Stimulated activated CD8-positive, alpha-beta memory T cell treated with anti-CD3 and anti-CD28 coated beads, Interleukin-2, amount 100 ng/mL, for 48 hours (primary cell): Measurements from ENCODE around the gene TRMO.

Source experiments
- DNase-seq, 2 donors: peaks; one replicate each; pipeline ENCODE4 v3.0.0-alpha.2; 2020; ENCODE audit warnings: low read depth in 2 of 2

Gene TRMO

DNA sequence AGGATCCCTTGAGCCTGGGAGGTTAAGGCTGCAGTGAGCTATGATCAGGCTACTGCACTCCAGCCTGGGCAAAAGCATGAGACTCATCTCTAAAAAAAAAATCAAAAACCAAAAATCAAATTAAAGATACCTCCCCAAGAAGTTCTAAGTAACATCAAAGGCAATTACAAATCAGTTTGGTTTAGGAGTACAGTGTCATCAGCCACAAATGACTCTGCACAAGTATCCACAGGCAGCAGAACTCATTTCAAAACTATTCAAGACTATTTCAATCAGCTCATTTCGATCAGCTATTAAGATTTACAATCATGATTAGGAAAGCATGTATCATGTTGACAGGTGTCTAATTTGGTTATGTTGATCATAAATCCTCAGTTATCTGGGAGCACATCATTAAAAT lies 19.1 kb downstream of the TRMO start:
- DNase-seq = no peak

DNA sequence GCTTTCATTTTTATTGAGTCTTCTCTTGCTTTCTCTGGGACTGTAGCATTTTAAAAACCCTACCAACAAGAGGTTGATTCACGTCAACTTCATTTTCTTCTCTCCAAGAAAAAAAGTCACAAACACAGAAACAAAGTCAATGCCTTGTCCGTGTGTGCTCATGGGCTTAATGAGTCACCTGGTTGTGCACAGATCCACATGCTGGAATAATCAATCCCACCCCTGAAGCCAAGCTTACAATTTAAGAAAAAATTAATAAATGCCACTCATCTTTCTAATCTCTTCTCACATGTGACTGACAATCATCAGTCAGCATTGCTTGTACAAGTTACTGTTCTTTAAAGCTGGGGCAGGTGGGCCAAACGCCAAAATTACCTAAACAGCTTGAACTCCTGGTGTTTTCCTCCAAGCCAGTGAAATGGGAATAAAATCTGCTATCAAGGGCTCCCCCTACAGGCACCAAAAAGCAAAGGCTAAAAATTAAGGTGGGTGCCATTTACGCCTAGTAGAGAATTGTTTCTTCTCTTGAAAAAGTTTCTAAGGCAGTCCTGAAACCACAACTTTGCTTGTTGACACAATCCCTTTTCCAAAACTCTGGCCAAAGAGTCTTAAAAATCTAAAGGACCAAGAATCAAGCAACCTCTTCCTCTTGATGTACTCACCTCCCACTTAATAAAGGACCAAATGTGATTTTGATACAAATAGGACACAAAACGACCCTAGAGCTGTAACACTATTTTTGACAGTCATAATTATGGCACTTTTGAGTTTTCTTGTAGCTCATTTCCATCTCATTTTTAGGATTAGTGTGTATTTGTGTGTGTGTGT lies 21.3 kb downstream of the TRMO start:
- DNase-seq = no peak

DNA sequence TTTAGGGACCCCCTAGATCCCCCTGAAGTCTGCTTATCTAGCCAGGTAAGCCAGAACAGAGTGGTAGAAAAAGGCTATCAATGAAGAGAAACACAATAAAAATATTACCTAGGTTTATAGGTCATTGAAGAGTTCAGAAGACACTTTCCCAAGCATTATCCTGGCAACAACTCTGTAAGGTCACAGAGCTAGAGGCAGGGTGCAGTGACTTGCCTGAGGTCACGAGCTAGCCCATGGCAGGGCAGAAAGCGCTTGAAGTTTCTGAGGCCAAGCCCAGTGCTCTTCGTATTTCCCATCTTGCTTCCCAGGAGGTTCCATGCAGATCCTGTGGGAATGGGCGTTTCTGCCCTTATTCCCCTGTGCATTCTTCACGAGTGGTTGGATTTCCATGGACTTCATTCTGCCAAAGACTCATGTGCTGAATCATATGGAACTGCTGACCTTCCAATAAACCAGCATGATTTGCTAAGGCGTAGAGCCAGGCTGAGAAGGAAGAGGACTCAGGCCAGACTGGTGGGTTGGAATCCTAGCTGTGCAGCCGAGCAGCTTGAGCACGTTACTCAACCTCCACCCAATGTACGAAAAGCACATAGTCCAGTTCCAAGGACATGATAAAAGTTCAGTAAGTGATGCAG lies 22.1 kb downstream of the TRMO start:
- DNase-seq = no peak

DNA sequence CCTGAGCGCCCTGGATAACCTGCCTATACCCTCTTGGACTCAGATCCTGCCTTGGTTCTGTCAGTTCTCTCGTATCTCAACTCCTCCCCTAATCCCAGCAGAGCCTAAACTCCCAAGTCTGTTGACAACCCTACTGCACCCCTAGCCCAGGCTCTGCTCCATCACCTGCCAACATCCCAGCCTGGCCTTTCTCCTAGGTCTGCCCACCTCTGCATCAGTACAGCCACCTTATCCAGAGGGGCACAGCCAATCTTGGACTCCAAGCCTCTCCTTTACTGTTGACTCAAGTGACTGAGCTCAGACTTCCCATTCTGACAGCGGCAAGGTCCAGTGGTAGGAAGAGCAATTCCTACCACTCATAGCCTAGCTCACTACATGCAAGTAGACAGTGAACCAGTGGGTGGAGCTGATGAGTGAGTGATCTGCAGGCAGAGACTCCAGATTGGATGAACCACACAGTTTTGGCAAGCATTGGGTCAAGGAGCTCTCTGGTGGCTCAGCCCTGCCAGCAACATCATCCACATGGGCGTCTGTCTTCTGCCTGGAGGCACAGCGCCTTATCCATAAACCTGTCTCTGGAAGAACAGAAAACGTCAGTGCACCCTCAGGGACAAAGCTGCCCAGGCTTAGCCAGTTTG lies 26.5 kb downstream of the TRMO start:
- DNase-seq = no peak

DNA sequence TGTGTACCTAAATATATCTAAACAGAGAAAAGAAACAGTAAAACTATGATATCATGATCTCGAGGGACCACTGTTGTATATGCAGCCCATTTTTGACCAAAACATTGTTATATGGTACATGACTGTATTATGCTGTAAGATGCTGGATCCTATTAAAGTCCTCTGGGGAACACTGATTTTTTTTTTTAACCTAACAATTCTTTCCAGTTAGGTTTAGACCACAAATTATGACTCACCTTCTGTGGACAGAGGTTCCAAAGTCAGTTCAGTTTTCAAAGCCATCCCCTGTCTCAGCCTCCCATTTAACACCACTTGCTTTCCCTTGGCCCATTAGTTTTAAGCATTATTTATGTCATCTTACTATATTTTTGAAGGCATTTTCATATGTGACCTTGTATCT lies 27.1 kb downstream of the TRMO start:
- DNase-seq = no peak

DNA sequence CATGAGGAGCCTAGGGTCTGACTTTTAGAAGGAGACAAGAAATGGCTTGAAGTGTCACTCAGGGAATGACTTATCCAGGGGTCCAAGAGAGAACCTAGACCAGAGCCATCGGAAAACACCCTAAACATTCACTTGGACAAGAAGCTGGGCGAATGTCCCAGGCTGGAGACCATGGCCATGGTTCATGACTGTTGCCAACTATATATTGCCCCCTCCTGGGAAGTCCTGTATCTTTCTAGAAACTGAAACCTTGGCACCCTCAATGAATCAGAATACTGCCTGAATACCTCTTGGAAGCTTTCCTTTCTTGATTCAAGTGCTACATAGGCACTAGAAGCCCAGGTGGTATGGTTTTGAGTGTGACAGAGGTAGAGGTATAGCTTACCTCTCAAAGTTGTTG lies 29.9 kb downstream of the TRMO start:
- DNase-seq = no peak

DNA sequence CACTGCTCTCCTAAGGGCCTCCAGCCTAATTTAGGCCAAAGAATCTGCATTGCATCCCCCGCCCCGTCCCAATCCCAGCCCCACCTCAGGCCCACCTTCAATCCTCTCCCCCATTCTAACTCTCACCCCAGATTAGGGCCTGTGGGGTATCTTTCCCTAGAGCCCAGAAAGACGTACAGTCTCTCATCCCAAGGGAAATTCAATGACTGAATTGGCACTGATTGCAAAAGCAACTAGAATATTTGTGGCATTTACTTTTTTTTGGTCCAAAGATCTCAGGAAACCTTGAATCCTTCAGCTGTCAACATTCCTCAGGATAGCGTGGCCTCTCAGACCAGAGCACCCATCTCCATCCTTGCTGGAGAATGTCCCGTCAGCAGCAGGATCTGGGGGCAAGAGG lies 30.6 kb downstream of the TRMO start:
- DNase-seq = no peak

DNA sequence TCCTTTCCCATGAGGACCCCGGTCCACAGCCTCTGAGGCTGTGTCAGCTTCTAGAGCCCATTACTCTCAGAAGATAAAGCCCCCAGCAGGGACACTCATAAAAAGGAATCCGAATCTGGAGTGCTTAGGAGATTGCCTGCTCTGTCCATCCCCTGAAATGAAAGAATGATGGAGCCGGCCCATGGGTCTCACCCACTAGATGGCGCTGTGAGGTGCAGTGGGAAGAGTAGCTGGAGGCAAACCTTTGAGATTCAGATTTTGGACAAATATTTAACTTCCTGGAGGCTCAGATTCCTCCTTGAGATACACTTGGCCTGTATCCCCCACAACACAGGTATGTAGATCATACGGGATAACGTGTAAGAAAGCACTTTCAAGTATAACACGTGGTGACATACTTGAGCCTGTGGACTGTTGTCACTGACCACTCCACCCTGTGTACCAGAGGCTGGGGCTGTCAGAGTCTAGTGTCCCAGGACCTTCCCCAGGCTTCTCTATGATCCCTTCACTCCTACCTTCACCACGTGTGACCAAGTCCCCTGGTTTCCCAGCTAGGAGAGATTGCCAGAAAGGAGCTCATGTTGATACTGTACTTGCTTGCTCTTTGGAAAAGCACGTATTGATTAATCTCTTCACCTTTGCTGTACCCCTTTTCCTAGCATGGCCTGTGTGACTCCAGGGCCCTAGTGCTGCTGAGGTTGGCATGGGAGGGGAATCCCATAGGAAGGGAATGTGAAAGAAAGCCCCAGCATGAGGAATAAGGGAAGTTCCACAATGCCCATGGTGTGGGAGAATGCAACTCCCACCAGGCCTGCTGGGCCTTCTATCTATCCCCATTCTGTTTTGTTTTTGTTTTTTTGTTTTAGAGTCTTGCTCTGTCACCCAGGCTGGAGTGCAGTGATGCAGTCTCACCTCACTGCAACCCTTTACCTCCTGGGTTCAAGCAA lies 32.1 kb downstream of the TRMO start:
- DNase-seq = peak; percentile 43 to 58

DNA sequence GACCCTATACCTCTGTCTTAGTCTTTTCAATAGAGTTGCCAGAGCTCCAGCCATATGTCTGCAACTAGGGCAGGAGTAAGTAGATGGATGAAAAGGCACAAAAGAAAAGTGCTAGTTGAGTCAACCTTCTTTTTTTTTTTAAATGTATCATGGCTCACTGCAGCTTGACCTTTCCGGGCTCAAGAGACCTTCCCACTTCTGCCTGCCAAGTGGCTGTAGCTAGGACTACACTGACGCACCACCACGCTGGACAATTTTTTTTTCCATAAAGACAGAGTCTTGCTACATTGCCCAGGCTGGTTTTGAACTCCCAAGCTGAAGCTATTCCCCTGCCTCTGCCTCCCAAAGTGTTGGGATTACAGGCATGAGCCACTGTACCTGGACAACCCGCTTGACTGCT lies 42.0 kb downstream of the TRMO start:
- DNase-seq = no peak

DNA sequence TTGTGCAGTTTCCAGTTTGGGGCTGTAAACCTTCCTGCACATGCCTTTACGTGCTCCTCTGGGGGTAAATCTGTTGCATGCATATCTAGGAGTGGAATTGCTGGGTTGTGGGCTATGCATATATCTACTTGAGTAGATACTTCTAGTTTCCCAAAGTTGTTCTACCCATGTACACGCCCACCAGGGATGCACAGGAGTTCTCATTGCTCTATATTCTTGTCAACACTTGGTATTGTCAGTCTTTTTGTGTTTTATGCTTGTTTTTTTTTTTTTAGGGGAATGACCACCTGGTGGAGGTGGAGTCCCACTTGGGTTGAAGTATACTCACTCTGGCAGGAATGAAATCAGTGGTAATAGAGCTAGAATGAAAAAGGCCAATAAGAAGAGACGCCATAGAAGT lies 46.2 kb downstream of the TRMO start:
- DNase-seq = no peak

DNA sequence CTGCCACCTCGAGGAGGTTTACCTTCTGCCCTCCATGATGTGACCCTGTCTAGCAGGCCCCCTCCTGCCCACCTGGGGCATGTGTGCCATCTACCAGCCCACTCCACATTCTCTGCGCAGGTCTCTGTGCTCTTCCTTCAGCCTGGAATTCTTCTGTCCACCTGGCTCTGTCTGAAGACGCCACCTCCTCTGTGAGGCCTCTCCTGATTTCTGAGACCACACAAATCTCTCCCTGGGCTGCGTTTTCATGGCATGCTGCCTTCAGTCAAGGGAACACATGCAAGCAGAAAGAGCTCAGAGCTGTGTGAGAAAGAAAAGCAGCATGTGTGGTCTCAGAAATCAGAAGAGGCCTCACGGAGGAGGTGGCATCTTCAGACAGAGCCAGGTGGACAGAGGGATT lies 47.2 kb downstream of the TRMO start:
- no peak for DNase-seq

DNA sequence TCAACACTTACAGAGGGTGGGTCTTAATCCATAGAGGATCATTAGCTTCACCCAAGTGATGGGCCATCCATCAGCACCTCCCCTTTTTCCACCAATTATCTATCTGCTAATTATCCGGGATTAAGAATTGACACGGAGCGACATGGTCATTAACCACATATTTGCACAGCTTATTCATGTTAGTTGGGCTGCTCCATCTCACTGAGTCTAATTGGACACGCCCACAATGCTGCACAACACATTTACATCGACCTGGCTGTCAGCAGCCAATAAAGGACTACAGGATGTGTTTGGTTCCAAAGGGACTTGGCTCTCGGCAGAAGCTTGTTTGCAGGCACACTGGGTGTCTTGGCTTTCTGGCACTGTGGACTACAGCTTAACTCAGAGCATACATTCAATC lies 47.7 kb downstream of the TRMO start:
- DNase-seq = no peak

DNA sequence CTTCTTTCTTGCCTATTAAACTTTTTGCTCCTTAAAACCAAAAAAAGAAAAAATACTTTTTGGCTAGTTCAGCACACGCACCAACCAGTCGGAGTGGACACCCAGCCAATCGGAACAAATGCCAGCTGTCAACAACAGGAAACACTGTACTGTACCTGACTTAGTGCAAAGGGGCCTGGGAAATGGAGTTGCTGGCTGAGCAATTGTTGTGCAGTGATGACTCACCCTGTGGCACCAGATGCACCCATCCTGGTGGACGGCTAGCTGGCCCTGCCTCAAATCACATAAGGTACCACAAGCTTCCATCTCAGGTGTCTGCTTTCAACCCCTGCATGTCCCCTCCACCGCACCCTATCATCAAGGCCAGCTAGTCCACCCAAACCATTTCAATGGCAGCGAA lies 48.4 kb downstream of the TRMO start:
- DNase-seq = no peak

DNA sequence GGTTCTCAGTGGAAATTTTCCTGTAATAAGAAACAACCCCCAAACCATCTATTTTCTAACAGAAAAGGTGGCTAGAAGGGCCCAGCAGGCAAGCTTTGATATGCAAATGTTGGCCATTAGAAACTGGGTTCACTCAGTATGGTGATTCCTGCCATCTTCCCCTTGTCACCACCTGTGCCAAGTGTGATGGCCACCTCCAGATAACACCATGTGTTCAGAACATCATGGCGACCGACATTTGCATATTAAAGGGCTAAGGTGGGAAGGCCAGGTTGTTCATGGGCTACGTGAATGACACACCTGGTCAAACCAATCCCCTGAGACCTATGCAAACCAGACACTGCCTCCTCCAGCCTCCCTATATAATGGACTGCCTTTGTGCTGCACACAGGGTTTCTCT lies 48.9 kb downstream of the TRMO start:
- DNase-seq = no peak

DNA sequence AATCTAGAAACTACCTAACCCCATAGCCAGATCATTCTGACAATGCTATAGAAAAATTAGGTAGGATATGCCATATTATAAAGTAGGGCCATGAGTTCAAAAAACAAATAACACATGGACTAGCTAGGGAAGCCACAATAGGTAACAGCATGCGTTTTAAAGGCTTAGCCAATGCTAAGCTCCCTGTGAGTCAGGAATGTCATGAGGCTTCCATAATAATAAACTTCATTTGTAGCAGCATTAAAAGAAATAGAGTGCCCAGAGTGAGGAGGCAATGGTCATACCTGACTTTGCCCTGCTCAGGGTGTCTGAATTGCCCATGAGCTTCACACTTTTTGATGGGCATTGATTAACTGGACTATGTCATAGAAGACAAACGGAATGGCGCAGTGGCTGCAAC lies 53.4 kb downstream of the TRMO start:
- DNase-seq = no peak

DNA sequence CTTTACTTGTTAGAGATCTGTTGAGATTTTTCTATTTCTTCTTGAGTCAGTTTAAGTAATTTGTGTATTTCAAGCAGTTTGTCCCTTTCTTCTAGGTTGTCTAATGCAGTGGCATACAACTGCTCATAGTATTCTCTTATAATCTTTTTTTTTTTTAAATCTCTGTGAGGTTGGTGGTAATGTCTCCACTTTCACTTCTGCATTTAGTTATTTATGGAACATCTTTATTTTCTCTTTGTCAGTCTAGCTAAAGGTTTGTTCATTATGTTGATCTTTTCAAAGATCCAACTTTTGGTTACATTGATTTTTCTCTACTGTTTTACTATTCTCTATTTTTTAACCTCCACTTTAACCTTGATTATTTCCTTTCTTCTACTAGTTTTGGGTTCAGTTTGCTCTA lies 55.5 kb downstream of the TRMO start:
- no peak for DNase-seq

DNA sequence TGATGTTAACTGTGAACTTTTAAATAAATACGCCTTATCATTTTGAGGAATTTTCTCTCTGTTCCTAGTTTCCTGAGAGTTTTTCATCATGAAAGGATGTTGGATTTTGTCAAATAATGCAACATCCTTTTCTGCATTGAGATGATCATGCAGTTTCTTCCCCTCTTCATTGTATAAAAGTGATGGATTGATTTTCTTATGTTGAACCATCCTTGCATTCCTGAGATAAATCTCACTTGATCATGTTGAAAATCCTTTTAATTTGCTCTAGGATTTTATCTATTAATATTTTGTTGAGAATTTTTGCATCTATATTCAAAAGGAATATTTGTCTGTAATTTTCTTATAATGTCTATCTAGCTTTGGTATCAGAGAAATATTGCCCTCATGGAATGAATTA lies 56.0 kb downstream of the TRMO start:
- no peak for DNase-seq

DNA sequence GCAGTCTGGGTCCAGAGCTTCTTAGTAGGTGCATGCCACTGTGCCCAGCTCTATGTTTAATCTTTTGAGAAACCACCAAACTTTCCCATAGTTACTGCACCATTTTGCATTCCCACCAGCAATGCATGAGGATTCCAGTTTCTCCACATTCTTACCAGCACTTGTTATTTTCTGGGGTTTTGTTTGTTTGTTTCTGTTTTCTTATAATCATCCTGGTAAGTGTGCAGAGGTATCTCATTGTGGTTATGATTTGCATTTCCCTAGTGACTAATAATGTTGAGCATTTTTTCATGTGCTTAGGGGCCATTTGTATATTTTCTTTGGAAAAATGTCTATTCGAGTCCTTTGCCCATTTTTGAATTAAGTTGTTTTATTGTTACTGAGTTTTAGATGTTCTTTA lies 57.9 kb downstream of the TRMO start:
- DNase-seq = no peak

DNA sequence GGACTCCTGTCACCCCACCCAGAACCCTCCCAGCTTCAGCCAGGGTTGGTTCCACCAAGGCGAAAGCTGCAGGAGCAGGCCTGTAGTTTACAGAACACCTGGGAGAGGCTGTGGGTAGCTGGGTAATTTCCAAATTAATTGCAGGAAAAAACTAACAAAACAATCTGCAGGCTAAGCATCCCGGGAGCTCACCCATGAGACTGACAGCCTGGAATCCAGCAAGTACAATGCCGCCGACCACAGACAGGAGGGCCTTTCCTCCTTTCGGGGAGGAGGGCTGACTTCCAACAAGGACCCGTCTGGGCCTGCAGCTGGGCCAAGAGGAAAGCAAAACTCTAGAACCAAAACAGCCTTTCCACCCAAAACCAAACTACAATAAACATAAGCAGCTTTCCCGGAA lies 59.0 kb downstream of the TRMO start:
- no peak for DNase-seq

DNA sequence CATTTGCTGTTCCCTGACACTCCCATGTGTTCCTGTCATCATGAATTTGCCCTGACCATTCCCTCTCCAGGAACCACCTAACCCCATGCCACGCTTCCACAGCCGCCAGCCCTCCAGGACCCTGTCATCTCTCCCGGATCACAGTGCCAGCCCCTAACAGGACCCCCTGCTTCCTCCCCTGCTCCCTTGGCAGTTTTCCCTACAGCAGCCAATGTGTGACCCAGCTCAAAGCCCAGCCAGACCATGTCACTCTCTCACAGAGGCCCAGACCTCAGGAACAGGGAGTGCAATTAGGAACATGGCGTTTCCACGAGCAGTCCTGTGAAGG lies 61.2 kb downstream of the TRMO start:
- DNase-seq = no peak

DNA sequence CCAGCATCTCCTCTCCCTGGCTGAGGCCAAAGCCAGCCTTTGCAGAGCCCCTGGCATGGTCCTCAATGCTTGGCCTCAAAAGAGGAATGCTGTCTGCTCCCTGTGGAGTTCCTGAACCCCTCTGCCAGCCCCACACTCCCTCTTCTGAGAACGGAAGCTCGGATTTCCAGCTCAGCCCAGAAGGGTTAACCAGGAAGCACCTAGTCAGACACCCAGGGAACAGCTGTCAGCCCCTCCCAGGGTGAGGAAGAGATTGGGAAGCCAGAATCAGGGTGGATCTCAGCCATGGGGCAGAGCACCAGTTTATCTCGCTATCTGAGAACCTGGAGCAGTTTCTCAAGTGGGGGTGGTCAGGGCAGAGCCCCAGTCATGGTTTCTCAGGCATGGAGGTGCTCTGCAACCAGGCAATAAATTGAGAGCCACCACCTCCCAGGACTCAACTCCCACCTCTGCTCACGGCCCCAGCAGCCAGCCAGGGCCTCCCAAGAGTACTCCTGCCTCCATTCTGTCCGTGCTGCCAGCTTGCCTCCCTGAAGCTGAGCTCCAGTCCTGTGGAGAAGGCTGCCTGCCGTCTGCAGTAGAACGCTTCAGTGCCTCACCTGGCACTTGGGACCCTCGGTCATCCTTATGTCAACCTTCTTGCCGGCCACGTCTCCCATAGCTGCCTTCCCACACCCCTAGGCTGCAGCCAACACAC lies 61.7 kb downstream of the TRMO start:
- DNase-seq = no peak

DNA sequence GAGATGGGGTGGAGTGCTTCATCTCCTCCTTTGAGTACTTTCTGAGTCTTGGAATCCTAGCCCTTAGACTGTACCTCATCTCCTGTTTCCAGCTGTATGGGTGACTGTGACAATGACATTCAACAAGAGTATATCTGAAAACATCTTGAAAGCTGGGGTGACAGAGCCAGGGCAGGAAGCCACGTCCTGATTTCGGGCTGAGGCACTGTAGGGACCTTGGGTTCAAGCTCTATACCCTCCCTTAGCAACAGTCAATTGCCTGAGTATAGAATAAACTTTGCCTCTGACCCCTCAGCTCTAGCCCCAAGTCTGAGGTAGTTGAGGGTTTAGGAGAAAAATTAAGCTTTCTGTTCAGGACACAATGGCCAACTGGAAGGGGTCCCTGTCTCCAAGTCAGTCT lies 63.0 kb downstream of the TRMO start:
- no peak for DNase-seq
